WTC11 (cell line): ENCODE measurements around the gene EIF3I.

Experiments
- ATF3 ChIP-seq: sonication (generic); formaldehyde crosslinking; conservative IDR thresholded peaks from 2 replicates; pipeline ENCODE4 v1.8.1; 2022; ENCODE audit warnings: mild to moderate bottlenecking, missing genetic modification reagents
- CTCF ChIP-seq: fragments of 200-600 bp; IDR thresholded peaks from 2 replicates; pipeline ENCODE4 v1.8.0; 2022; ENCODE audit warnings: antibody characterized with exemption
- EMX1 ChIP-seq: fragments of 250-450 bp; sonication (Bioruptor Pico); IDR thresholded peaks from 2 replicates; pipeline ENCODE4 v1.8.0; 2021; ENCODE audit warnings: mild to moderate bottlenecking
- FOXP1 ChIP-seq: sonication (generic); formaldehyde crosslinking; IDR thresholded peaks from 2 replicates; pipeline ENCODE4 v1.8.0; 2022; ENCODE audit warnings: missing genetic modification reagents, mild to moderate bottlenecking, moderate library complexity, borderline replicate concordance
- HMGXB4 ChIP-seq: sonication (generic); formaldehyde crosslinking; IDR thresholded peaks from 2 replicates; pipeline ENCODE4 v1.8.1; 2023; ENCODE audit warnings: mild to moderate bottlenecking, moderate library complexity, missing genetic modification reagents
- MAX ChIP-seq: sonication (generic); formaldehyde crosslinking; IDR thresholded peaks from 2 replicates; pipeline ENCODE4 v1.8.0; 2022; ENCODE audit warnings: mild to moderate bottlenecking, missing genetic modification reagents
- MYBL2 ChIP-seq: sonication (generic); formaldehyde crosslinking; IDR thresholded peaks from 2 replicates; pipeline ENCODE4 v1.8.1; 2023; ENCODE audit warnings: mild to moderate bottlenecking, moderate library complexity, missing genetic modification reagents
- ZNF121 ChIP-seq: sonication (generic); formaldehyde crosslinking; IDR thresholded peaks from 2 replicates; pipeline ENCODE4 v1.8.0; 2023; ENCODE audit warnings: missing genetic modification reagents
- ZNF512 ChIP-seq: sonication (generic); formaldehyde crosslinking; IDR thresholded peaks from 2 replicates; pipeline ENCODE4 v1.8.1; 2022; ENCODE audit warnings: missing genetic modification reagents, borderline replicate concordance

GRCh38 chr1:32221581-32221979 is 627 bp upstream of the EIF3I start:
- TF ChIP-seq HMGXB4 (CRISPR knock-in tag) (no peak), CTCF (no peak), ZNF512 (CRISPR knock-in tag) (no peak), ZNF121 (CRISPR knock-in tag) (no peak), FOXP1 (CRISPR knock-in tag) (no peak), EMX1 (CRISPR knock-in tag) (no peak), MYBL2 (CRISPR knock-in tag) (no peak), MAX (CRISPR knock-in tag) (no peak), ATF3 (CRISPR knock-in tag) (no peak)
